ENCODE measurements around the gene GRAMD1A. TPM values are rescaled to one million over a fixed set of nuclear protein-coding genes. Genes with fewer than 3 reads are reported as not detected.

Gene GRAMD1A
- total and polyA plus RNA-seq, 2 of the 8 experiments (the other 6 are each of a cell fraction or from before 2014, with no cell fraction given) = 113 to 154 TPM

- no peaks in the 10 kb centered on the region for H3K27me3 ChIP-seq (replicated peaks in 1 of 4; ENCODE audit: control insufficient read depth in 3 of 4, extremely low read depth in 1 of 4, insufficient read depth in 3 of 4, low read length in 3 of 4)
- DNase-seq (ENCODE audit: low read depth in 1 of 2, low spot score in 2 of 2) = peak; percentile 75
- POLR2A ChIA-PET (ENCODE audit: partially characterized antibody) = interaction anchor here (0.7 to 3.8 kb wide), 15 partner anchors 8 to 454 kb away, joined by 3 to 18 read pairs (median 3); no protein-coding TSS in a partner anchor
- no peaks in the 10 kb centered on the region for H3K36me3 ChIP-seq (ENCODE audit: control insufficient read depth in 2 of 4, insufficient read depth in 4 of 4, low read length in 3 of 4)
- H3K4ac ChIP-seq (replicated peaks; ENCODE audit: insufficient read length, low read depth, low read length) = no peak overlapping the region
- 8% methylated on average over 3 of the region's 3 CpGs; no CpG with 5 or more reads in 1 of the 2 experiments for WGBS, 2 experiments (ENCODE audit: extremely low coverage in 1 of 2, insufficient coverage in 1 of 2, insufficient read length in 1 of 2, insufficient replicate concordance in 2 of 2, low coverage in 1 of 2, low lambda C conversion rate in 2 of 2, missing lambda C conversion rate in 1 of 2)
- H2AFZ ChIP-seq (ENCODE audit: low read length) = no peak overlapping the region
- 0 out of 2 replicates have a peak overlapping the region, but pooled peaks have one; percentile 60 for H2BK12ac ChIP-seq (ENCODE audit: low read depth, low read length)
- no peak overlapping the region for H3K27ac ChIP-seq (ENCODE audit: low read depth, low read length)
- 0 out of 8 replicates have a peak overlapping the region, but pooled peaks of 1 of the 4 experiments have one; percentile 26 for H3K4me3 ChIP-seq (ENCODE audit: extremely low read depth in 1 of 4, insufficient read depth in 2 of 4, low read depth in 3 of 4, low read length in 4 of 4)
- H3K56ac ChIP-seq (replicated peaks; ENCODE audit: insufficient read length, low read depth, low read length) = no peak overlapping the region
- no peak overlapping the region for H2BK15ac ChIP-seq (ENCODE audit: low read length)
- no peak overlapping the region for H2AK5ac ChIP-seq (ENCODE audit: low read depth, low read length)
- peak overlapping the region; percentile 1 to 49; a peak in 2 of 4 replicates for H3K4me2 ChIP-seq (ENCODE audit: insufficient read depth in 1 of 2, low read depth in 2 of 2, low read length in 2 of 2)
- H3K79me2 ChIP-seq (ENCODE audit: control insufficient read depth in 1 of 2, insufficient read depth in 2 of 2, low read length in 2 of 2) = no peaks in the 10 kb centered on the region
- H3K18ac ChIP-seq (ENCODE audit: extremely low read depth, low read length) = peak overlapping the region; percentile 60; the same call in 1 of the 2 replicates
- no peak overlapping the region for H2BK120ac ChIP-seq (replicated peaks; ENCODE audit: low read depth, low read length)
- no peak overlapping the region for H3K14ac ChIP-seq (ENCODE audit: insufficient read length)
- H4K8ac ChIP-seq (ENCODE audit: extremely low read depth, insufficient read depth, low read length) = no peak overlapping the region
- no peak overlapping the region for H4K5ac ChIP-seq (ENCODE audit: insufficient read length, low read depth, low read length)
- peaks cover 0 to 1% of the 10 kb centered on the region in 2 experiments for H4K20me1 ChIP-seq (replicated peaks in 1 of 2; ENCODE audit: control insufficient read depth in 1 of 2, insufficient read depth in 2 of 2, low read length in 2 of 2)
- H4K91ac ChIP-seq (replicated peaks; ENCODE audit: insufficient read length, low read length) = no peak overlapping the region
- no peaks in the 10 kb centered on the region for H3K9me3 ChIP-seq (ENCODE audit: insufficient read depth in 2 of 2, low read depth in 1 of 2, low read length in 1 of 2)
- no peaks in the 10 kb centered on the region for H3K23me2 ChIP-seq (ENCODE audit: low read depth, low read length)
- no peak overlapping the region for H2BK20ac ChIP-seq (ENCODE audit: low read length)
- no peaks in the 10 kb centered on the region for H3K79me1 ChIP-seq (ENCODE audit: low read depth, low read length)
- H2BK5ac ChIP-seq (ENCODE audit: low read depth, low read length) = peak overlapping the region; percentile 75
- H3K23ac ChIP-seq (ENCODE audit: insufficient read length) = no peak overlapping the region
- H3K4me1 ChIP-seq (replicated peaks in 1 of 4; ENCODE audit: control insufficient read depth in 3 of 4, insufficient read depth in 4 of 4, low read length in 3 of 4) = peaks cover 0 to 11% (median 2%) of the 10 kb centered on the region in 4 experiments; a peak in 5 of 7 replicates
- no peak overlapping the region for H3K9ac ChIP-seq (replicated peaks in 1 of 4; ENCODE audit: extremely low read depth in 1 of 4, low read depth in 3 of 4, low read length in 3 of 4)
- CTCF ChIA-PET (ENCODE audit: partially characterized antibody) = interaction anchor here (0.6 to 13.0 kb wide), 32 partner anchors 9 to 351 kb away, joined by 3 to 105 read pairs (median 4); partner anchors contain the start of gene LGI4
- peak; percentile 86 for FAIRE-seq
- TF ChIP-seq MAX (IDR thresholded peaks at IDR 0.05) (peak; percentile 39; the same call in 1 of the 2 replicates), BACH1 (IDR thresholded peaks at IDR 0.05; ENCODE audit: low read length) (peak; percentile 85), CHD2 (IDR thresholded peaks at IDR 0.05; ENCODE audit: low read length) (no peak), CREB1 (IDR thresholded peaks at IDR 0.05) (0 out of 2 replicates have a peak, but pooled peaks have one; percentile 16), RAD21 (IDR thresholded peaks at IDR 0.05 in 1 of 2, conservative IDR thresholded peaks at IDR 0.05 in 1 of 2; ENCODE audit: low read depth in 2 of 2, low read length in 2 of 2) (peak; percentile 67 to 72), KDM1A (IDR thresholded peaks at IDR 0.05; ENCODE audit: borderline replicate concordance, low read length) (peak; percentile 77; the same call in 1 of the 2 replicates), BRCA1 (IDR thresholded peaks at IDR 0.05; ENCODE audit: low read depth, low read length) (no peak), HDAC2 (IDR thresholded peaks at IDR 0.05; ENCODE audit: borderline replicate concordance in 1 of 2, low read depth in 2 of 2, low read length in 2 of 2) (peak in 1 of 2 experiments; percentile 80; a peak in 1 of 4 replicates), SP4 (IDR thresholded peaks at IDR 0.05; ENCODE audit: low read length) (no peak), TBP (IDR thresholded peaks at IDR 0.05; ENCODE audit: low read depth, low read length) (peak; percentile 50; the same call in 1 of the 2 replicates), JUND (IDR thresholded peaks at IDR 0.05; ENCODE audit: low read length) (peak; percentile 58; the same call in 1 of the 2 replicates), TCF12 (IDR thresholded peaks at IDR 0.05; ENCODE audit: low read depth, low read length) (peak; percentile 90; the same call in 1 of the 2 replicates), CEBPB (IDR thresholded peaks at IDR 0.05; ENCODE audit: low read depth, low read length) (0 out of 2 replicates have a peak, but pooled peaks have one; percentile 0)
These were observed 55.6 kb downstream of the GRAMD1A start for GRCh38 chr19:35055715-35056179.

Measured in H1 (cell line).